GM21423 (cell line): Measurements from ENCODE around the gene KIRREL1.

Experiments used
- ATAC-seq: cut with Tn5 transposase; IDR thresholded peaks from one replicate; pipeline ENCODE4 v1.9.1; 2021; ENCODE audit warnings: mild to moderate bottlenecking, moderate library complexity; ENCODE audit not compliant: unreplicated experiment

KIRREL1 gene

GRCh38 chr1:158101927-158102326 is 108.5 kb downstream of the KIRREL1 start:
- no peak for ATAC-seq

- ATAC-seq: no peak
Observed at GRCh38 chr1:158102881-158103674, 109.6 kb downstream of the KIRREL1 start.

GRCh38 chr1:158103861-158104522 is 110.5 kb downstream of the KIRREL1 start:
- no peak for ATAC-seq

GRCh38 chr1:158104891-158105290 is 111.4 kb downstream of the KIRREL1 start:
- ATAC-seq: no peak

GRCh38 chr1:158105352-158106095 is 112.1 kb downstream of the KIRREL1 start:
- no peak for ATAC-seq

- no peak for ATAC-seq
Observed at GRCh38 chr1:158107916-158108315, 114.5 kb downstream of the KIRREL1 start.

- no peak for ATAC-seq
Observed at GRCh38 chr1:158112994-158113758, 119.7 kb downstream of the KIRREL1 start.

- ATAC-seq: no peak
Observed at GRCh38 chr1:158113759-158114127, 120.3 kb downstream of the KIRREL1 start.

- peak; percentile 89 for ATAC-seq
Observed at GRCh38 chr1:158115126-158115525, 121.7 kb downstream of the KIRREL1 start.

GRCh38 chr1:158116311-158117167 is 123.1 kb downstream of the KIRREL1 start:
- no peak for ATAC-seq

- ATAC-seq: no peak
Observed at GRCh38 chr1:158117854-158118704, 124.6 kb downstream of the KIRREL1 start.

- ATAC-seq: no peak
Observed at GRCh38 chr1:158118713-158119402, 125.4 kb downstream of the KIRREL1 start.

- no peak for ATAC-seq
Observed at GRCh38 chr1:158119976-158120653, 126.7 kb downstream of the KIRREL1 start.

GRCh38 chr1:158121604-158122254 is 128.3 kb downstream of the KIRREL1 start:
- no peak for ATAC-seq

GRCh38 chr1:158122833-158123388 is 129.5 kb downstream of the KIRREL1 start:
- no peak for ATAC-seq

GRCh38 chr1:158124034-158124433 is 130.6 kb downstream of the KIRREL1 start:
- ATAC-seq: no peak

- ATAC-seq: peak; percentile 78
Observed at GRCh38 chr1:158124999-158125398, 131.6 kb downstream of the KIRREL1 start.
